WI38 (cell line): Measurements from ENCODE around the gene ARSK.

Experiments used
- H3K4me3 ChIP-seq: 2 replicates; pipeline ENCODE4 v1.5.1; 2011; ENCODE audit warnings: low read depth, mild to moderate bottlenecking, control low read depth, low read length
- CTCF ChIP-seq: IDR thresholded peaks from 2 replicates; pipeline ENCODE4 v1.5.1; 2012; ENCODE audit warnings: low read depth, mild to moderate bottlenecking, control low read depth, low read length

ARSK gene

DNA sequence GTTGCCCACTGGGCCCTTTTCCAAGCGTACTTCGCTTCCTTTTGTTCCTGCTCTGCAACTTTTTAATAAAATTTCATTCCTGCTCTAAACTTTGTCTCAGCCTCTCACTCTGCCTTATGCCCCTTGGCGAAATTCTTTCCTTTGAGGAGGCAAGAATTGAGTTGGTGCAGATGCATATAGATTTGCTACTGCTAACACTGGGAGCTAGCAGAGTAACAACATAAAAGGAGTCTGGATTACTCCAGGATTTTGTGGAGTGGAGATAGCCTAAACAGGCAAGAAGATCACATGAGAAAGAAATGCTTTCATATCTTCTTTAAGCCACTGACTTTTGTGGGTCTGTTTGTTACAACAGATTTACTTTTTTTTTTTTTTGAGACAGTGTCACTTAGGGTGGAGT, 78.8 kb downstream of the ARSK start:
- no peak overlapping the region for H3K4me3 ChIP-seq
- no peak for TF ChIP-seq CTCF

DNA sequence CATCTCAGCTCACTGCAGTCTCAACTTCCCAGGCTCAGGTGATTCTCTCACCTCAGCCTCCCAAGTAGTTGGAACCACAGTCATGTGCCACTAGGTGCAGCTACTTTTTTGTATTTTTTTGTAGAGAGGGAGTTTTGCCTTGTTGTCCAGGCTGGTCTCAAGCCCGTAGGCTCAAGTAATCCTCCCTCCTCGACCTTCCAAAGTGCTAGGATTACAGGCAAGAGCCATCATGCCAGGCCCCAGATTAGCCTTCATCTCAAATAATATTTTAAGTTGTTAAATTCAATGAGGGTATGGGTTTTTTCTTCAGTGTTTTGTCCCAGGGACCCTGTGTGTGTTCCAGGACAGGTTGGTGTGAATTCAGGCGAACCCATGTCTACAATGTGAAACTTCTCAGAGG, 79.2 kb downstream of the ARSK start:
- no peak for TF ChIP-seq CTCF
- no peak overlapping the region for H3K4me3 ChIP-seq

- no peak for TF ChIP-seq CTCF
Measured at GRCh38 chr5:95638632-95639031, 83.7 kb downstream of the ARSK start.

DNA sequence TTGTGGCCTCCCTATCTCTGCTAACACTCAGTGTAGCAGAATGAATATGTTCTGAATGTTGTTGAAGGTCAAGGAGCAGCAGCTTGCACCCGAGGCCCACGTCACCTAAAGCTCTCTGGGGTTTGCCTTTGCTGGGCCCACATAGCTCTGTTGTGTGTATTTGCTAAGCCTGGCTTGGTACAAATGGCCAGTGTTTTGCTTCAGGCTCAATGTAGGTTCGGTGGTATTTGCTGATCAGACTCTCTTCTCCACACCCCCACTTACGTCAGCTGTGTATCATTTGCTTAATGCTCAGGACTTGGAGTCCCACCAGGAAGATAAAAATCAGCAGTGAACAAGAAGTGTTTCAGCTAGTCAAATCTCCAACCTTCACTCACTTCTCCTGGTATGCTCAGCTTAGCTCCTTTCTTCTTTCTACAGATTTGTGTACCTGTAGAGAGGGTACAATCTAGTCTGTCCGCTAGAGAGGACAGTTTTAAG, 86.9 kb downstream of the ARSK start:
- no peak overlapping the region for H3K4me3 ChIP-seq
- TF ChIP-seq CTCF: no peak

More at GRCh38 chr5:95638632-95639031, 83.7 kb downstream of the ARSK start:
- no peak overlapping the region for H3K4me3 ChIP-seq

DNA sequence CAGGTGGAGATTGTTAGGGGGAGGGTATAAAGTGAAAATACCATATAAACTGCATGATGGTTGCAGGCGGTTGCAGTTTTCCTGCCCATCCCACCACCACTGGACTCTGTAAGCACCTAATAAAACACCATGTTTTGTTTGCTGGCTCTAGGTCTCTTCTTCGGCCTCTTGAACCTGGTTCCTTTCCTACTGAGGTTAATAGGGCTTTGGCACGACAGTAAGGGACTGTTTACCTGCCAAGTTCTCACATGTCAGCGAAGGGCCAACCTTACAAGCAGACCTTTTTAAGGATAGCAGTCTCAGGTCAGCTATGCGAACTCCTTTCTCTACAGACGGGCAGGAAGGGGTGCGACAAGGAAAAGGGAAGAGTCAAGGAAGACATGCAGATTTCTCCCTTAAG, 88.3 kb downstream of the ARSK start:
- TF ChIP-seq CTCF: no peak
- no peak overlapping the region for H3K4me3 ChIP-seq

DNA sequence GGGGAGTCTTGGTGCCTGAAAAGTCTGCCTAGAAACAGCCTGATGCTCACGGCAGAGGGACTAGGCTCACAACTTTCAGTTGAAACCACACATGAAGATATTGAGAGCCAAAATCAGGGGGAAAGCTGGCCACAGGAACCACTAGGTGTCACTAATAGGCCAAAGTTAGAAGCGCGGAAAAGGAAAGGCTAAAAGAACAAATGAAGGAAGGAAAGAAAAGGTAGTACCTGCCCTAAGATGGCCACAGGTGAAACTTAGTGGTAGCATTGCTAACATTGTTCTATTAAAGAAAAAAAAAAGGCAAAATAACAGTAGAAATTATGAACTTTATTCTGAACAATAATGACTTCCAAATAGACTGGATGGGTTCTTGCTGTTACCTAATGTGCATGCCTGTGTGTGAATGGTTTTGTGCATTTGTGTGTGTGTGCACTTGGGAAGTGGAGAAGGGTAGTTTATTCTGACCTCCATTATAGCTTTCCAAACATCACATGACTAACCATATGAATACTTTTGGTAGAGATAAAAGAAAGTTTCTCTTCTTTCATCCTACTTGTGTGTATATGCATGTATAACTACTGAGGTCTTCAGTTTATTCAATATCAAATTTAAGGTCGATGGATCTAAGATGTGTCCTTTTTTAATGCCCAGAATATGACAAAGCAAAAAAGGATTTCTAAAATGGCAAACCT, 89.6 kb downstream of the ARSK start:
- no peak overlapping the region for H3K4me3 ChIP-seq
- TF ChIP-seq CTCF: peak; percentile 73

DNA sequence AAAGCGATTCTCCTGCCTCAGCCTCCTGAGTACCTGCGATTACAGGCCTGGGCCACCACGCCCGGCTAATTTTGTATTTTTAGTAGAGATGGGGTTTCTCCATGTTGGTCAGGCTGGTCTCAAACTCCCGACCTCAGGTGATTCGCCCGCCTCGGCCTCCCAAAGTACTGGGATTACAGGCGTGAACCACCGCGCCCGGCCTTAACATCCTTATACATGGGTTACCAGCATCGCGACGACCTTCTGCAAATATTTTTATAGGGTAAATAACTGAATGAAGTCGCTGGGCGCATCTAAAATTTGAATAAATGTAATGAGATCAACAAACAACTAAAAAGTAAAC, 91.3 kb downstream of the ARSK start:
- H3K4me3 ChIP-seq: peak overlapping the region; percentile 64
